Measurements from ENCODE around the gene C20orf204. TPM values are rescaled to one million over a fixed set of nuclear protein-coding genes. Genes with fewer than 3 reads are reported as not detected.

The C20orf204 gene
- total and polyA plus RNA-seq, 8 donors = 0.31 to 3.7 (median 0.79) TPM

- H3K27ac ChIP-seq = no peak overlapping the region
- FAIRE-seq (no peak), DNase-seq (no peak), ATAC-seq (no peak)
- H3K9me3 ChIP-seq = no peaks in the 10 kb centered on the region
- H3K27me3 ChIP-seq = no peaks in the 10 kb centered on the region
- H3K4me3 ChIP-seq = no peak overlapping the region
- peaks cover 0 to 4% (median 0%) of the 10 kb centered on the region in 3 donors for H3K4me1 ChIP-seq
- WGBS, 2 donors = 63 to 64% methylated on average over 12 of the region's 12 CpGs
- H3K36me3 ChIP-seq = no peaks in the 10 kb centered on the region
- no peak for TF ChIP-seq CTCF (IDR thresholded peaks at IDR 0.05)
- intact Hi-C loops (cut with DNase I) = no loop called here
Observed at GRCh38 chr20:64058536-64058935, 22.6 kb downstream of the C20orf204 start.

DNA sequence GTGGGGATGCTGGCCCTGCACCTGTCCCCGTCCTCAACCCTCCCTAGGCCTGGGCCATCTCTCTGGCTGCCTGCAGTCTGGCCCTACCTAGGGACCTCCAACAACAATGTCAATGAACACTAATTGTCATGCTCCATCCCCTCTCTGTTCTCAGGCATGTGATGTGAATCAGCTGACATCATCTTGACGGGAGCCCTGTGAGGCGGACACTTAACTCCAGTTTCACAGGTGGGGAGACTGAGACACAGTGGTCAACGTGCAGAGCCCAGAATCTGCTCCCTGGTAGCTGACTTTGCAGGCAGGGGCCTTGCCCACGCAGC, 26.3 kb downstream of the C20orf204 start:
- no peak for FAIRE-seq

GRCh38 chr20:64062596-64063388, 26.8 kb downstream of the C20orf204 start, which contains the start of gene TCEA2:
TSS of gene TCEA2 (plus strand) at chr20:64063198. CDS start at chr20:64063313, 115 bp downstream.
- Histone ChIP-seq H3K4me1 (peaks cover 0 to 5% (median 4%) of the 10 kb centered on the region in 3 donors), H3K27me3 (no peaks in the 10 kb centered on the region), H3K9me3 (no peaks in the 10 kb centered on the region), H3K36me3 (no peaks in the 10 kb centered on the region), H3K4me3 (peak within 1 kb of the TSS; percentile 79 to 92 (median 87)), H3K27ac (peak within 1 kb of the TSS; percentile 51 to 83 (median 70))
- 5 to 7% methylated on average over 51 to 85 of the region's 85 CpGs for WGBS, 2 donors
- peak; percentile 95 to 99 (median 96) for DNase-seq
- no peak for FAIRE-seq
- peak; percentile 92 to 98 (median 98) for ATAC-seq
- TF ChIP-seq CTCF (IDR thresholded peaks at IDR 0.05) = no peak
- intact Hi-C loops (cut with DNase I) = no loop called here

More for the DNA sequence above, 26.3 kb downstream of the C20orf204 start:
- no peak for DNase-seq
- Histone ChIP-seq H3K27me3 (no peaks in the 10 kb centered on the region), H3K9me3 (no peaks in the 10 kb centered on the region), H3K4me3 (peak overlapping the region; percentile 79 to 92 (median 87)), H3K4me1 (peaks cover 0 to 5% (median 4%) of the 10 kb centered on the region in 3 donors), H3K27ac (peak overlapping the region; percentile 51 to 83 (median 70)), H3K36me3 (no peaks in the 10 kb centered on the region)
- intact Hi-C loops (cut with DNase I) = no loop called here
- ATAC-seq = peak in 1 of 4 donors; percentile 0
- no peak for TF ChIP-seq CTCF (IDR thresholded peaks at IDR 0.05)
- WGBS, 2 donors = 55 to 59% methylated on average over 5 of the region's 5 CpGs

DNA sequence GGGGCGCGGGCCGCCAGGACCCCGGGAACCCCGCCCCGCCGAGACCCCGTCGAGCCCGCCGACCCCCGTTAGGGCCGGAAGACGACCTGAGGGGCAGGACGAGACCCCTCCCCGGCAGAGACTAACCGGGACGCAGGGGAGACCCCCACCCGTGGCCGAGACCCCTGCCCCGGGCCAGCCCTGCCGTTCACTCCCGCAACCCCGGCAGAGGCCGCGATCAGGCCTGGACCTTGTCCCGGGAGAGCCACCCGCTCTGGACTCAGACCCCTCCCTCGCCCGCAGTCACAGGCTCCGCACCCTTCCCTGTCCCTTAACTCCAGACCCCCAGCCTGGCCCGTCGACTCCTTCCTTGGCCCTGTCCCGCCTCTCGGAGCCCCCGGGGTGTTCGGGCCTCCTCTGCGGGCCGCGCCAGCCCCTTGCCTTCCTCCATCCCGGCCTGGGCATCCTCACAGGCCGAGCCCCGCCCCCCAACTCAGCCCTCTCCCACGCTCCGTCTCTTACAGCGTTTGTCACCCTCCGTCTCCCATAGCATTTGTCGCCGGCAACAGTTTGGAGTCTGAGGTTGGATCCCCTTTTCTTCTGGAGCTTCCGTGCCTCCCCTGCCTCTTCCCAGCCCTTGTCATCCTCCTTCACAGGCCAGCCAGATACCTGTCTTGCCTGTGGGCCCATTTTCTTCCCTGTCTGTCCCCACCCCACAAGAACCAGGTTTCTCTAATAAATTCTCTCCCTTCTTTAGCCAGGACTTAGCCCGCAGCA, 27.6 kb downstream of the C20orf204 start:
- no peak for TF ChIP-seq CTCF (IDR thresholded peaks at IDR 0.05)
- Histone ChIP-seq H3K4me1 (peaks cover 0 to 5% (median 4%) of the 10 kb centered on the region in 3 donors), H3K27ac (peak overlapping the region in 1 of 4 donors; percentile 39), H3K36me3 (no peaks in the 10 kb centered on the region), H3K9me3 (no peaks in the 10 kb centered on the region), H3K27me3 (no peaks in the 10 kb centered on the region), H3K4me3 (peak overlapping the region; percentile 79 to 92 (median 87))
- intact Hi-C loops (cut with DNase I) = no loop called here
- WGBS, 2 donors = 3% methylated on average over 32 to 51 of the region's 51 CpGs
- ATAC-seq (peak; percentile 3 to 23 (median 8)), FAIRE-seq (no peak), DNase-seq (peak in 2 of 6 donors; percentile 49 to 64)

All from pancreas (tissue), 10 donors.